Motor neuron (in vitro differentiated cells): Measurements from ENCODE around the gene WBP2. TPM values are rescaled to one million over a fixed set of nuclear protein-coding genes. Genes with fewer than 3 reads are reported as not detected.

Experiments used
- ATAC-seq, 8 experiments: fragments of 200-7000 bp; cut with Tn5 transposase; replicated peaks in 6 of 8; 2 replicates each; pipeline ENCODE4 v1.8.0; 2021; ENCODE audit warnings: mild to moderate bottlenecking in 8 of 8, moderate library complexity in 8 of 8
- H3K27ac ChIP-seq, 2 donors: fragments of 250-450 bp; sonication (Bioruptor Pico); 2 replicates each; pipeline ENCODE4 v1.9.0; 2021; ENCODE audit warnings: antibody characterized with exemption in 2 of 2, mild to moderate bottlenecking in 2 of 2, moderate library complexity in 1 of 2
- H3K4me1 ChIP-seq, 2 donors: fragments of 250-450 bp; sonication (Bioruptor Pico); replicated peaks in 1 of 2; 2 replicates each; pipeline ENCODE4 v1.6.1; 2021; ENCODE audit warnings: antibody characterized with exemption in 2 of 2, mild to moderate bottlenecking in 2 of 2, moderate library complexity in 1 of 2
- H3K4me3 ChIP-seq, 5 donors: fragments of 250-450 bp; sonication (Bioruptor Pico); 2 replicates each; pipeline ENCODE4 v1.9.0; 2021; ENCODE audit warnings: antibody characterized with exemption in 5 of 5, mild to moderate bottlenecking in 5 of 5, moderate library complexity in 4 of 5
- WGBS, 10 experiments: fragments of 450-650 bp; shearing (Covaris generic); methylation state at CpG; one replicate each; pipeline ENCODE4 v1.0.0; 2022; 5-methylcytosine and 5-hydroxymethylcytosine counted together
- in situ Hi-C, 9 experiments: fragments of 400-800 bp; cut with MboI; loops; one replicate each; pipeline ENCODE4 v1.15.0; 2021; ENCODE audit warnings: low sequenced_read_pairs in 9 of 9, low pct_unique_long_range_greater_than_20kb in 2 of 9; ENCODE audit not compliant: unreplicated experiment in 9 of 9
- total RNA-seq, 8 experiments: library from RNA; unstranded; fragments of 300-600 nt; gene quantifications; 2 replicates each; pipeline versions ENCODE4 v1.2.3 to v1.2.4, GENCODE V29; 2022

Gene WBP2
- total RNA-seq = 10 to 100 TPM; 51.3 to 86.5 (median 60.1) TPM

GRCh38 chr17:75855310-75856061 lies at the start of gene WBP2:
TSS of gene WBP2 (minus strand) at chr17:75855335. CDS start at chr17:75855297, 38 bp downstream.
- H3K4me3 ChIP-seq = peak within 1 kb of the TSS; percentile 50 to 71 (median 56)
- WGBS, 10 experiments = 0 to 3% (median 0%) methylated on average over 1 to 12 of the region's 58 CpGs; no CpG with 5 or more reads in 5 of the 10 experiments
- in situ Hi-C loops = no loop called here
- H3K27ac ChIP-seq = peak within 1 kb of the TSS; percentile 69 to 78
- H3K4me1 ChIP-seq = peaks cover 9 to 12% of the 10 kb centered on the region in 2 donors
- peak; percentile 87 to 92 (median 90) for ATAC-seq

- WGBS, 10 experiments = 89 to 100% (median 100%) methylated on average over 2 to 5 of the region's 6 CpGs; no CpG with 5 or more reads in 5 of the 10 experiments
- H3K27ac ChIP-seq = no peak overlapping the region
- H3K4me1 ChIP-seq = peaks cover 10 to 13% of the 10 kb centered on the region in 2 donors
- in situ Hi-C loops = loop anchor here in 1 of 9 experiments (25.0 kb wide), 1 partner anchor 385 kb away; no protein-coding TSS in a partner anchor
- no peak overlapping the region for H3K4me3 ChIP-seq
- no peak for ATAC-seq
Measured at GRCh38 chr17:75902406-75902805, 47.3 kb upstream of the WBP2 start.

GRCh38 chr17:75901727-75902126 lies 46.6 kb upstream of the WBP2 start:
- Histone ChIP-seq H3K4me1 (peaks cover 15 to 17% of the 10 kb centered on the region in 2 donors), H3K4me3 (no peak overlapping the region), H3K27ac (no peak overlapping the region)
- in situ Hi-C loops = loop anchor here in 1 of 9 experiments (25.0 kb wide), 1 partner anchor 386 kb away; no protein-coding TSS in a partner anchor
- 83 to 100% (median 90%) methylated on average over 1 to 4 of the region's 18 CpGs; no CpG with 5 or more reads in 6 of the 10 experiments for WGBS, 10 experiments
- no peak for ATAC-seq

GRCh38 chr17:75900691-75901533 lies 45.8 kb upstream of the WBP2 start:
- in situ Hi-C loops = loop anchor here in 1 of 9 experiments (25.0 kb wide), 1 partner anchor 386 kb away; no protein-coding TSS in a partner anchor
- no peak for ATAC-seq
- Histone ChIP-seq H3K4me1 (peaks cover 16 to 18% of the 10 kb centered on the region in 2 donors), H3K4me3 (no peak overlapping the region), H3K27ac (no peak overlapping the region)
- WGBS, 10 experiments = 80 to 100% (median 100%) methylated on average over 1 to 4 of the region's 13 CpGs; no CpG with 5 or more reads in 3 of the 10 experiments

GRCh38 chr17:75899767-75900468 lies 44.8 kb upstream of the WBP2 start:
- in situ Hi-C loops = loop anchor here in 1 of 9 experiments (25.0 kb wide), 1 partner anchor 387 kb away; no protein-coding TSS in a partner anchor
- Histone ChIP-seq H3K4me1 (peaks cover 21 to 25% of the 10 kb centered on the region in 2 donors), H3K4me3 (no peak overlapping the region), H3K27ac (no peak overlapping the region)
- WGBS, 10 experiments = 80 to 100% (median 90%) methylated on average over 1 to 12 of the region's 23 CpGs; no CpG with 5 or more reads in 1 of the 10 experiments
- ATAC-seq = no peak

GRCh38 chr17:75899353-75899752 lies 44.2 kb upstream of the WBP2 start:
- H3K4me1 ChIP-seq = peaks cover 24 to 30% of the 10 kb centered on the region in 2 donors
- in situ Hi-C loops = no loop called here
- no peak overlapping the region for H3K4me3 ChIP-seq
- no peak overlapping the region for H3K27ac ChIP-seq
- ATAC-seq = no peak
- WGBS, 10 experiments = 100% methylated on average over 1 of the region's 13 CpGs; no CpG with 5 or more reads in 9 of the 10 experiments

- whole genome bisulfite sequencing, 10 experiments = 90% methylated on average over 2 of the region's 16 CpGs; no CpG with 5 or more reads in 9 of the 10 experiments
- no peak overlapping the region for H3K27ac ChIP-seq
- H3K4me3 ChIP-seq = no peak overlapping the region
- ATAC-seq = no peak
- peaks cover 21 to 30% of the 10 kb centered on the region in 2 donors for H3K4me1 ChIP-seq
- in situ Hi-C loops = no loop called here
Measured at GRCh38 chr17:75898791-75899190, 43.7 kb upstream of the WBP2 start.

- 80 to 93% (median 91%) methylated on average over 2 to 4 of the region's 8 CpGs; no CpG with 5 or more reads in 5 of the 10 experiments for WGBS, 10 experiments
- no peak for ATAC-seq
- Histone ChIP-seq H3K27ac (no peak overlapping the region), H3K4me1 (peaks cover 18 to 23% of the 10 kb centered on the region in 2 donors), H3K4me3 (no peak overlapping the region)
- in situ Hi-C loops = no loop called here
Measured at GRCh38 chr17:75898065-75898464, 42.9 kb upstream of the WBP2 start.

GRCh38 chr17:75897160-75898019 lies 42.3 kb upstream of the WBP2 start:
- Histone ChIP-seq H3K4me1 (peaks cover 18 to 23% of the 10 kb centered on the region in 2 donors), H3K4me3 (peak overlapping the region; percentile 43 to 86 (median 58)), H3K27ac (peak overlapping the region; percentile 90 to 95)
- in situ Hi-C loops = no loop called here
- 60 to 90% (median 80%) methylated on average over 1 to 16 of the region's 37 CpGs; no CpG with 5 or more reads in 2 of the 10 experiments for WGBS, 10 experiments
- ATAC-seq = no peak

GRCh38 chr17:75896415-75897159 lies 41.5 kb upstream of the WBP2 start, which contains the start of gene TRIM65:
TSS of gene TRIM65 (minus strand) at chr17:75896951. CDS start at chr17:75896937, 14 bp downstream.
- in situ Hi-C loops = no loop called here
- peak; percentile 78 to 88 (median 82) for ATAC-seq
- Histone ChIP-seq H3K4me1 (peaks cover 18 to 23% of the 10 kb centered on the region in 2 donors), H3K27ac (peak within 1 kb of the TSS; percentile 90 to 95), H3K4me3 (peak within 1 kb of the TSS; percentile 43 to 86 (median 58))
- no CpG with 5 or more reads among the region's 102 CpGs for WGBS, 10 experiments
